GM23338 (cell line): Measurements from ENCODE around the gene MS4A18. TPM values are rescaled to one million over a fixed set of nuclear protein-coding genes. Genes with fewer than 3 reads are reported as not detected.

Experiments used
- ATAC-seq: fragments of 200-7000 bp; cut with Tn5 transposase; 3 replicates; pipeline ENCODE4 v1.9.1; 2020
- DNase-seq: peaks from one replicate; pipeline ENCODE4 v3.0.0-alpha.2; 2015; ENCODE audit warnings: low spot score
- H2AFZ ChIP-seq: fragments of 200-600 bp; sonication (generic); 2 replicates; pipeline ENCODE4 v1.8.0; 2016; ENCODE audit warnings: antibody characterized with exemption, mild to moderate bottlenecking, moderate library complexity
- H3F3A ChIP-seq: fragments of 200-600 bp; sonication (generic); replicated peaks from 2 replicates; pipeline ENCODE4 v1.8.0; 2017; ENCODE audit warnings: antibody characterized with exemption, mixed run types, low read depth
- H3K27ac ChIP-seq: fragments of 200-600 bp; sonication (generic); 2 replicates; pipeline ENCODE4 v1.6.1; 2016; ENCODE audit warnings: low read depth
- H3K27me3 ChIP-seq: fragments of 200-600 bp; sonication (generic); 2 replicates; pipeline ENCODE4 v1.8.0; 2016; ENCODE audit warnings: mild to moderate bottlenecking, mixed run types, moderate library complexity; ENCODE audit not compliant: insufficient read depth
- H3K36me3 ChIP-seq: fragments of 200-600 bp; sonication (generic); 2 replicates; pipeline ENCODE4 v1.8.0; 2016; ENCODE audit warnings: mild to moderate bottlenecking; ENCODE audit not compliant: insufficient read depth
- H3K4me1 ChIP-seq: fragments of 200-600 bp; sonication (generic); 2 replicates; pipeline ENCODE4 v1.8.0; 2016; ENCODE audit warnings: mild to moderate bottlenecking, moderate library complexity; ENCODE audit not compliant: insufficient read depth
- H3K4me2 ChIP-seq: fragments of 200-600 bp; sonication (generic); 2 replicates; pipeline ENCODE4 v1.7.1; 2017; ENCODE audit warnings: mixed run types
- H3K4me3 ChIP-seq: fragments of 200-600 bp; sonication (generic); 2 replicates; pipeline ENCODE4 v1.6.1; 2016; ENCODE audit warnings: mixed run types
- H3K79me2 ChIP-seq: fragments of 200-600 bp; sonication (generic); replicated peaks from 2 replicates; pipeline ENCODE4 v1.8.0; 2017; ENCODE audit warnings: mild to moderate bottlenecking; ENCODE audit not compliant: insufficient read depth
- H3K9me2 ChIP-seq: fragments of 200-600 bp; sonication (generic); 2 replicates; pipeline ENCODE4 v1.8.0; 2017; ENCODE audit not compliant: insufficient read depth
- H4K20me1 ChIP-seq: fragments of 200-600 bp; sonication (generic); replicated peaks from 2 replicates; pipeline ENCODE4 v1.8.0; 2017; ENCODE audit warnings: mild to moderate bottlenecking; ENCODE audit not compliant: insufficient read depth
- H3K27ac Mint-ChIP-seq: 2 replicates; pipeline ENCODE4 v1.8.0; 2020; ENCODE audit warnings: inconsistent platforms, mild to moderate bottlenecking, moderate library complexity, mixed read lengths
- H3K27me3 Mint-ChIP-seq: 3 replicates; pipeline ENCODE4 v1.8.0; 2022; ENCODE audit warnings: low read depth, mild to moderate bottlenecking, moderate library complexity, mixed read lengths, inconsistent platforms; ENCODE audit not compliant: insufficient read depth, poor library complexity
- H3K36me3 Mint-ChIP-seq: 3 replicates; pipeline ENCODE4 v1.8.0; 2021; ENCODE audit warnings: low read depth, mild to moderate bottlenecking, inconsistent platforms, moderate library complexity, mixed read lengths
- H3K4me1 Mint-ChIP-seq: 3 replicates; pipeline ENCODE4 v1.8.0; 2020; ENCODE audit warnings: mild to moderate bottlenecking, inconsistent platforms, mixed read lengths
- H3K4me3 Mint-ChIP-seq: 3 replicates; pipeline ENCODE4 v1.8.0; 2021; ENCODE audit warnings: moderate library complexity, mild to moderate bottlenecking, inconsistent platforms, mixed read lengths
- H3K9me3 Mint-ChIP-seq: 3 replicates; pipeline ENCODE4 v1.8.0; 2020; ENCODE audit warnings: moderate library complexity, mild to moderate bottlenecking, inconsistent platforms, mixed read lengths
- CREB1 ChIP-seq: fragments of 250-450 bp; sonication (Bioruptor Pico); IDR thresholded peaks from 2 replicates; pipeline ENCODE4 v1.5.0; 2020; ENCODE audit warnings: low read depth, mild to moderate bottlenecking, moderate library complexity
- CTCF ChIP-seq, 2 experiments: fragments of 200-600 bp in 1 of 2; sonication (generic) in 1 of 2; conservative IDR thresholded peaks; 2 replicates each; pipeline versions ENCODE4 v1.5.1 to v1.6.1; 2016 to 2017; ENCODE audit warnings: antibody characterized with exemption in 2 of 2, low read depth in 2 of 2, mild to moderate bottlenecking in 2 of 2, moderate library complexity in 1 of 2
- ETS1 ChIP-seq: IDR thresholded peaks from 2 replicates; pipeline ENCODE4 v1.6.1; 2016; ENCODE audit warnings: antibody characterized with exemption
- EZH2 ChIP-seq: fragments of 200-600 bp; sonication (generic); IDR thresholded peaks from one replicate; pipeline ENCODE4 v1.8.0; 2017; ENCODE audit warnings: antibody characterized with exemption, mild to moderate bottlenecking, low read depth; ENCODE audit not compliant: unreplicated experiment
- EZH2phosphoT487 ChIP-seq: fragments of 200-600 bp; sonication (generic); IDR thresholded peaks from one replicate; pipeline ENCODE4 v1.8.1; 2018; ENCODE audit warnings: antibody characterized with exemption; ENCODE audit not compliant: unreplicated experiment
- JUNB ChIP-seq: IDR thresholded peaks from one replicate; pipeline ENCODE4 v1.6.1; 2016; ENCODE audit warnings: antibody characterized with exemption; ENCODE audit not compliant: unreplicated experiment
- NANOG ChIP-seq: IDR thresholded peaks from 2 replicates; pipeline ENCODE4 v1.6.1; 2016; ENCODE audit warnings: antibody characterized with exemption, borderline replicate concordance
- POLR2AphosphoS5 ChIP-seq: IDR thresholded peaks from 2 replicates; pipeline ENCODE4 v1.6.1; 2016; ENCODE audit warnings: antibody characterized with exemption, low read depth
- REST ChIP-seq: IDR thresholded peaks from one replicate; pipeline ENCODE4 v1.6.1; 2018; ENCODE audit warnings: antibody characterized with exemption; ENCODE audit not compliant: unreplicated experiment
- STAT1 ChIP-seq: IDR thresholded peaks from one replicate; pipeline ENCODE4 v1.6.1; 2016; ENCODE audit warnings: antibody characterized with exemption; ENCODE audit not compliant: unreplicated experiment
- ZNF114 ChIP-seq: fragments of 250-450 bp; sonication (Bioruptor Pico); IDR thresholded peaks from 2 replicates; pipeline ENCODE4 v1.5.0; 2020; ENCODE audit warnings: mild to moderate bottlenecking, moderate library complexity
- ZNF331 ChIP-seq: fragments of 250-450 bp; sonication (Bioruptor Pico); IDR thresholded peaks from 2 replicates; pipeline ENCODE4 v1.5.0; 2020; ENCODE audit warnings: low read depth, mild to moderate bottlenecking, moderate library complexity
- polyA plus RNA-seq: library from polyadenylated mRNA; unstranded; fragments of >200 nt; fragmentation: Nextera tagmentation; extraction: Ambion mirVana; gene quantifications from 2 replicates; pipeline ENCODE4 v1.2.1, GENCODE V29; 2016
- total RNA-seq: library from RNA; depleted of rRNA; stranded (reverse); fragments of >200 nt; shearing (Covaris generic); gene quantifications from 2 replicates; pipeline ENCODE4 v1.2.3, GENCODE V29; 2014

The MS4A18 gene
- total and polyA plus RNA-seq, 2 experiments from 2014 or later: not detected

- no peaks in the 10 kb centered on the region for H3K79me2 ChIP-seq
- H3K4me3 Mint-ChIP-seq: no peak overlapping the region
- H4K20me1 ChIP-seq: no peaks in the 10 kb centered on the region
- peaks cover 9% of the 10 kb centered on the region for H3K27me3 Mint-ChIP-seq
- peaks cover 10% of the 10 kb centered on the region; the same call in 2 of the 3 replicates for H3K9me3 Mint-ChIP-seq
- TF ChIP-seq ETS1 (no peak), EZH2 (no peak), CREB1 (CRISPR knock-in tag) (no peak), JUNB (no peak), EZH2phosphoT487 (no peak), STAT1 (no peak), ZNF331 (CRISPR knock-in tag) (no peak), ZNF114 (CRISPR knock-in tag) (no peak), CTCF (conservative IDR thresholded peaks at IDR 0.05; ENCODE audit: low read depth in 2 of 2) (no peak; a peak in 1 of 4 replicates)
- peaks cover 17% of the 10 kb centered on the region; the same call in 1 of the 2 replicates for H3K27me3 ChIP-seq
- no peaks in the 10 kb centered on the region for H3K4me1 ChIP-seq
- no peaks in the 10 kb centered on the region; the same call in 1 of the 2 replicates for H3K9me2 ChIP-seq
- H3K27ac ChIP-seq: no peak overlapping the region
- no peak overlapping the region for H3K4me3 ChIP-seq
- H2AFZ ChIP-seq: no peak overlapping the region
- H3K27ac Mint-ChIP-seq: no peak overlapping the region
- no peak for DNase-seq
- ATAC-seq: no peak
- no peak overlapping the region for H3K4me2 ChIP-seq
- H3K36me3 Mint-ChIP-seq: no peaks in the 10 kb centered on the region; the same call in 2 of the 3 replicates
- H3K4me1 Mint-ChIP-seq: peaks cover 6% of the 10 kb centered on the region; the same call in 2 of the 3 replicates
- no peaks in the 10 kb centered on the region for H3F3A ChIP-seq
- no peaks in the 10 kb centered on the region for H3K36me3 ChIP-seq
Measured at GRCh38 chr11:60763692-60764369, 39.3 kb downstream of the MS4A18 start.

- Mint-ChIP-seq H3K27me3 (peaks cover 12% of the 10 kb centered on the region), H3K9me3 (peaks cover 10% of the 10 kb centered on the region; the same call in 2 of the 3 replicates), H3K4me3 (no peak overlapping the region), H3K27ac (no peak overlapping the region), H3K36me3 (no peaks in the 10 kb centered on the region; the same call in 2 of the 3 replicates), H3K4me1 (peaks cover 6% of the 10 kb centered on the region; the same call in 2 of the 3 replicates)
- H3F3A ChIP-seq: no peaks in the 10 kb centered on the region
- no peak overlapping the region for H3K4me2 ChIP-seq
- no peaks in the 10 kb centered on the region for H3K36me3 ChIP-seq
- peaks cover 17% of the 10 kb centered on the region; the same call in 1 of the 2 replicates for H3K27me3 ChIP-seq
- no peak overlapping the region for H3K27ac ChIP-seq
- no peaks in the 10 kb centered on the region for H3K4me1 ChIP-seq
- DNase-seq (peak; percentile 40), ATAC-seq (peak; percentile 27)
- H3K79me2 ChIP-seq: no peaks in the 10 kb centered on the region
- no peak overlapping the region for H3K4me3 ChIP-seq
- no peak overlapping the region for H2AFZ ChIP-seq
- no peaks in the 10 kb centered on the region; the same call in 1 of the 2 replicates for H3K9me2 ChIP-seq
- no peaks in the 10 kb centered on the region for H4K20me1 ChIP-seq
- no peak for TF ChIP-seq EZH2
- no peak for TF ChIP-seq REST
- no peak for TF ChIP-seq ETS1
- TF ChIP-seq POLR2AphosphoS5: no peak
- no peak for TF ChIP-seq ZNF331 (CRISPR knock-in tag)
- TF ChIP-seq CTCF (conservative IDR thresholded peaks at IDR 0.05; ENCODE audit: low read depth in 2 of 2): no peak
- TF ChIP-seq EZH2phosphoT487: no peak
- no peak for TF ChIP-seq JUNB
- TF ChIP-seq CREB1 (CRISPR knock-in tag): no peak
- TF ChIP-seq STAT1: no peak
- TF ChIP-seq NANOG: no peak
Measured at GRCh38 chr11:60764879-60765278, 40.4 kb downstream of the MS4A18 start.
